Panc1 (cell line): Measurements from ENCODE around the gene APOBEC3F.
"Not testable (repeated sequence)": the region's sequence is repeated elsewhere in the genome, so short reads cannot be mapped to it uniquely, and the experiment has no call there.

Source experiments
- CTCF ChIP-seq: fragments of 450-650 bp; IDR thresholded peaks from 2 replicates; pipeline ENCODE4 v1.5.1; 2017; ENCODE audit warnings: mild to moderate bottlenecking
- POLR2AphosphoS5 ChIP-seq: IDR thresholded peaks from 2 replicates; pipeline ENCODE4 v1.6.1; 2012; ENCODE audit warnings: mild to moderate bottlenecking, low read depth, low read length, moderate library complexity

- TF ChIP-seq CTCF, POLR2AphosphoS5: not testable (repeated sequence)
Measured at GRCh38 chr22:39077026-39077840, 36.6 kb downstream of the APOBEC3F start, which contains the start of gene APOBEC3G.
